ENCODE results near the gene HIVEP1. TPM values are rescaled to one million over a fixed set of nuclear protein-coding genes. Genes with fewer than 3 reads are reported as not detected.

Gene HIVEP1
- total RNA-seq, 1 experiment from 2014 or later: 16.7 TPM

- intact Hi-C loops (cut with micrococcal nuclease; ENCODE audit: unreplicated experiment): no loop called here
- POLR2A ChIA-PET: no interaction called here
- no peak for ATAC-seq
Measured at GRCh38 chr6:12115492-12115891, 103.4 kb downstream of the HIVEP1 start.

GRCh38 chr6:12116264-12116800, 104.2 kb downstream of the HIVEP1 start:
- BruUV-seq (replicated peaks): no TSS peak
- TF ChIP-seq TCF7L2 (IDR thresholded peaks at IDR 0.05; ENCODE audit: low read depth, low read length) (no peak), POLR2AphosphoS5 (IDR thresholded peaks at IDR 0.05; ENCODE audit: low read depth, low read length) (no peak), SIN3A (IDR thresholded peaks at IDR 0.05; ENCODE audit: borderline replicate concordance, insufficient read depth, low read depth, low read length) (no peak)
- TF ChIP-seq, protein P1, sequence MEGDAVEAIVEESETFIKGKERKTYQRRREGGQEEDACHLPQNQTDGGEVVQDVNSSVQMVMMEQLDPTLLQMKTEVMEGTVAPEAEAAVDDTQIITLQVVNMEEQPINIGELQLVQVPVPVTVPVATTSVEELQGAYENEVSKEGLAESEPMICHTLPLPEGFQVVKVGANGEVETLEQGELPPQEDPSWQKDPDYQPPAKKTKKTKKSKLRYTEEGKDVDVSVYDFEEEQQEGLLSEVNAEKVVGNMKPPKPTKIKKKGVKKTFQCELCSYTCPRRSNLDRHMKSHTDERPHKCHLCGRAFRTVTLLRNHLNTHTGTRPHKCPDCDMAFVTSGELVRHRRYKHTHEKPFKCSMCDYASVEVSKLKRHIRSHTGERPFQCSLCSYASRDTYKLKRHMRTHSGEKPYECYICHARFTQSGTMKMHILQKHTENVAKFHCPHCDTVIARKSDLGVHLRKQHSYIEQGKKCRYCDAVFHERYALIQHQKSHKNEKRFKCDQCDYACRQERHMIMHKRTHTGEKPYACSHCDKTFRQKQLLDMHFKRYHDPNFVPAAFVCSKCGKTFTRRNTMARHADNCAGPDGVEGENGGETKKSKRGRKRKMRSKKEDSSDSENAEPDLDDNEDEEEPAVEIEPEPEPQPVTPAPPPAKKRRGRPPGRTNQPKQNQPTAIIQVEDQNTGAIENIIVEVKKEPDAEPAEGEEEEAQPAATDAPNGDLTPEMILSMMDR (IDR thresholded peaks at IDR 0.05): no peak
- TF ChIP-seq, protein P2, sequence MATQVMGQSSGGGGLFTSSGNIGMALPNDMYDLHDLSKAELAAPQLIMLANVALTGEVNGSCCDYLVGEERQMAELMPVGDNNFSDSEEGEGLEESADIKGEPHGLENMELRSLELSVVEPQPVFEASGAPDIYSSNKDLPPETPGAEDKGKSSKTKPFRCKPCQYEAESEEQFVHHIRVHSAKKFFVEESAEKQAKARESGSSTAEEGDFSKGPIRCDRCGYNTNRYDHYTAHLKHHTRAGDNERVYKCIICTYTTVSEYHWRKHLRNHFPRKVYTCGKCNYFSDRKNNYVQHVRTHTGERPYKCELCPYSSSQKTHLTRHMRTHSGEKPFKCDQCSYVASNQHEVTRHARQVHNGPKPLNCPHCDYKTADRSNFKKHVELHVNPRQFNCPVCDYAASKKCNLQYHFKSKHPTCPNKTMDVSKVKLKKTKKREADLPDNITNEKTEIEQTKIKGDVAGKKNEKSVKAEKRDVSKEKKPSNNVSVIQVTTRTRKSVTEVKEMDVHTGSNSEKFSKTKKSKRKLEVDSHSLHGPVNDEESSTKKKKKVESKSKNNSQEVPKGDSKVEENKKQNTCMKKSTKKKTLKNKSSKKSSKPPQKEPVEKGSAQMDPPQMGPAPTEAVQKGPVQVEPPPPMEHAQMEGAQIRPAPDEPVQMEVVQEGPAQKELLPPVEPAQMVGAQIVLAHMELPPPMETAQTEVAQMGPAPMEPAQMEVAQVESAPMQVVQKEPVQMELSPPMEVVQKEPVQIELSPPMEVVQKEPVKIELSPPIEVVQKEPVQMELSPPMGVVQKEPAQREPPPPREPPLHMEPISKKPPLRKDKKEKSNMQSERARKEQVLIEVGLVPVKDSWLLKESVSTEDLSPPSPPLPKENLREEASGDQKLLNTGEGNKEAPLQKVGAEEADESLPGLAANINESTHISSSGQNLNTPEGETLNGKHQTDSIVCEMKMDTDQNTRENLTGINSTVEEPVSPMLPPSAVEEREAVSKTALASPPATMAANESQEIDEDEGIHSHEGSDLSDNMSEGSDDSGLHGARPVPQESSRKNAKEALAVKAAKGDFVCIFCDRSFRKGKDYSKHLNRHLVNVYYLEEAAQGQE (IDR thresholded peaks at IDR 0.05; ENCODE audit: insufficient read depth in 1 of 2, low read depth in 2 of 2, low read length in 1 of 2): no peak
- POLR2A ChIA-PET: no interaction called here
- DNase-seq (ENCODE audit: low read depth, low spot score) (no peak), ATAC-seq (no peak)
- no peaks in the 10 kb centered on the region for H3K4me1 ChIP-seq (ENCODE audit: control insufficient read depth, insufficient read depth, low read length)
- in situ Hi-C loops (cut with HindIII; ENCODE audit: low pct_unique_long_range_greater_than_20kb, low sequenced_read_pairs): no loop called here
- H3K9me3 ChIP-seq (ENCODE audit: control insufficient read depth, insufficient read depth, low read depth, low read length): peaks cover 3% of the 10 kb centered on the region; the same call in 1 of the 2 replicates
- H3K27me3 ChIP-seq (ENCODE audit: control insufficient read depth, insufficient read depth, low read length): no peaks in the 10 kb centered on the region
- H3K4me3 ChIP-seq (ENCODE audit: low read depth in 2 of 2, low read length in 2 of 2): no peak overlapping the region
- intact Hi-C loops (cut with micrococcal nuclease; ENCODE audit: unreplicated experiment): no loop called here
- CTCF ChIA-PET: no interaction called here
- H3K27ac ChIP-seq (ENCODE audit: low read length): no peak overlapping the region
- no peaks in the 10 kb centered on the region for H3K36me3 ChIP-seq (ENCODE audit: control insufficient read depth, insufficient read depth, low read length)

More at GRCh38 chr6:12115492-12115891, 103.4 kb downstream of the HIVEP1 start:
- CTCF ChIA-PET: no interaction called here
- Histone ChIP-seq H3K27me3 (ENCODE audit: control insufficient read depth, insufficient read depth, low read length) (no peaks in the 10 kb centered on the region), H3K9me3 (ENCODE audit: control insufficient read depth, insufficient read depth, low read depth, low read length) (peaks cover 3% of the 10 kb centered on the region; the same call in 1 of the 2 replicates), H3K4me1 (ENCODE audit: control insufficient read depth, insufficient read depth, low read length) (no peaks in the 10 kb centered on the region), H3K27ac (ENCODE audit: low read length) (no peak overlapping the region), H3K36me3 (ENCODE audit: control insufficient read depth, insufficient read depth, low read length) (no peaks in the 10 kb centered on the region), H3K4me3 (ENCODE audit: low read depth in 2 of 2, low read length in 2 of 2) (no peak overlapping the region)
- TF ChIP-seq POLR2AphosphoS5 (IDR thresholded peaks at IDR 0.05; ENCODE audit: low read depth, low read length): no peak
- TF ChIP-seq, protein P2 (IDR thresholded peaks at IDR 0.05; ENCODE audit: insufficient read depth in 1 of 2, low read depth in 2 of 2, low read length in 1 of 2): no peak
- TF ChIP-seq SIN3A (IDR thresholded peaks at IDR 0.05; ENCODE audit: borderline replicate concordance, insufficient read depth, low read depth, low read length): no peak
- no peak for TF ChIP-seq TCF7L2 (IDR thresholded peaks at IDR 0.05; ENCODE audit: low read depth, low read length)
- TF ChIP-seq, protein P1 (IDR thresholded peaks at IDR 0.05): no peak
- BruUV-seq (replicated peaks): no TSS peak
- no peak for DNase-seq (ENCODE audit: low read depth, low spot score)
- in situ Hi-C loops (cut with HindIII; ENCODE audit: low pct_unique_long_range_greater_than_20kb, low sequenced_read_pairs): no loop called here

Measured in Panc1 (cell line).